Adipocyte (in vitro differentiated cells): ENCODE measurements around the gene C20orf204.

Source experiments
- DNase-seq: peaks from one replicate; pipeline ENCODE4 v3.0.0-alpha.2; 2015; ENCODE audit warnings: low read depth
- H3K27me3 ChIP-seq: replicated peaks from 2 replicates; pipeline ENCODE4 v1.7.0; 2013; ENCODE audit warnings: mild to moderate bottlenecking, low read length, moderate library complexity; ENCODE audit not compliant: control insufficient read depth, insufficient read depth
- H3K36me3 ChIP-seq: 2 replicates; pipeline ENCODE4 v1.7.0; 2013; ENCODE audit warnings: low read length, mild to moderate bottlenecking, moderate library complexity; ENCODE audit not compliant: control insufficient read depth, insufficient read depth, severe bottlenecking
- H3K4me1 ChIP-seq: 2 replicates; pipeline ENCODE4 v1.7.0; 2013; ENCODE audit warnings: mild to moderate bottlenecking, low read length, moderate library complexity; ENCODE audit not compliant: control insufficient read depth, insufficient read depth
- H3K4me3 ChIP-seq: 2 replicates; pipeline ENCODE4 v1.7.0; 2013; ENCODE audit warnings: mild to moderate bottlenecking, low read length, moderate library complexity
- H3K9ac ChIP-seq: 2 replicates; pipeline ENCODE4 v1.7.0; 2013; ENCODE audit warnings: mild to moderate bottlenecking, low read length, moderate library complexity
- H3K9me3 ChIP-seq: 2 replicates; pipeline ENCODE4 v1.7.0; 2013; ENCODE audit warnings: mild to moderate bottlenecking, low read length, moderate library complexity; ENCODE audit not compliant: control insufficient read depth

The C20orf204 gene

DNA sequence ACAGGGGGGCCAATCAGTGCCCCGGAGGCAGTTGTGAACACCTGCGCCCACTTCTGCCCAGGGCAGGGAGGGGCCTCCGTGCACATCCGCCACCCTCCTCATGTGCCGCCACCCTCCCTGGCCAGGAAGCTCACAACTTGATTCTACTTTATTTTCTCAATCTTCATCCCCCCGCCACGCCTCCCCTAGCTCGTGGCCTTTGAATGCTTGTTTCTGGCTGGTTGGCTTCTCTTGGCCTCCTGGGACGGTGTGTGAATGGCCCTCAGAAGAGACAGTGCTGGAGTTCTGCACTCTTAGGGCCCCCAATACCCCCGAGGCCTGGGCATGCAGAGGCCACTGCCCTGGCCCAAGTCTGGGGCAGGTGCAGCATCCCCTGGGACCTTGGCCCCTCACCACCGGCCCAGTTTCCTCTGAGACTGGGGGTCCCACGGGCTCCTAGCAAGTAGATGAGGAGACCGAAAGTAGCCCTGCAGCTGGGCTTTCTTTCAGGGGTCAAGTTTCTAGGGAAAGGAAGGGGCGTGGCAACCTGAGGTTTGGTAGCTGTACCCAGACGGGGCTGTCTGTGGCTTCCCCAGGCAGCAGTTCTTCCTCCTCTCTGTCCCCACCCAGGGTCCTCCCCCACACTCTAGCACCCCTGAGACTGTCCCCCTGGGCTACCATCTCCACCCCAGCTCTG lies 42.0 kb downstream of the C20orf204 start:
- H3K36me3 ChIP-seq = peaks cover 6% of the 10 kb centered on the region
- H3K4me1 ChIP-seq = peaks cover 19% of the 10 kb centered on the region
- no peaks in the 10 kb centered on the region for H3K9me3 ChIP-seq
- no peak for DNase-seq
- H3K27me3 ChIP-seq = peaks cover 10% of the 10 kb centered on the region
- peak overlapping the region; percentile 89 for H3K9ac ChIP-seq
- H3K4me3 ChIP-seq = peak overlapping the region; percentile 84

DNA sequence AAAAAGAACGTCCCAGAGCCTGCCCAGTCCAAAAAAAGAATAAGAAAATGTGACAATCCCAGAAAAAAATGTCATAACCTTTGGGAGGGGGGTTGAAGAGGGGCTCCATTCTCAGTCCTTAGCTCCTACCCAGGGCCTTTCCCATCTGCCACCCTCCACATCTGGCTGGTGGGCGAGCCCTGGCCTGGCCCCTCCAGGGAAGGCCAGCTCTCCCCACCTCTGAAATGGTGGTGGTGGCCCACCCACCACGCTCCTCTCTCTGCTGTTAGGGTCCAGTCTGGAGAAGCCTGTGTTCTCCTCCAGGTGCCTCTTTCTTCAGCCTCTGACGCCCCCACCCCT lies 42.9 kb downstream of the C20orf204 start:
- Histone ChIP-seq H3K9me3 (no peaks in the 10 kb centered on the region), H3K9ac (peak overlapping the region; percentile 89), H3K36me3 (peaks cover 3% of the 10 kb centered on the region), H3K4me1 (peaks cover 22% of the 10 kb centered on the region), H3K27me3 (peaks cover 12% of the 10 kb centered on the region), H3K4me3 (peak overlapping the region; percentile 84)
- DNase-seq = no peak

DNA sequence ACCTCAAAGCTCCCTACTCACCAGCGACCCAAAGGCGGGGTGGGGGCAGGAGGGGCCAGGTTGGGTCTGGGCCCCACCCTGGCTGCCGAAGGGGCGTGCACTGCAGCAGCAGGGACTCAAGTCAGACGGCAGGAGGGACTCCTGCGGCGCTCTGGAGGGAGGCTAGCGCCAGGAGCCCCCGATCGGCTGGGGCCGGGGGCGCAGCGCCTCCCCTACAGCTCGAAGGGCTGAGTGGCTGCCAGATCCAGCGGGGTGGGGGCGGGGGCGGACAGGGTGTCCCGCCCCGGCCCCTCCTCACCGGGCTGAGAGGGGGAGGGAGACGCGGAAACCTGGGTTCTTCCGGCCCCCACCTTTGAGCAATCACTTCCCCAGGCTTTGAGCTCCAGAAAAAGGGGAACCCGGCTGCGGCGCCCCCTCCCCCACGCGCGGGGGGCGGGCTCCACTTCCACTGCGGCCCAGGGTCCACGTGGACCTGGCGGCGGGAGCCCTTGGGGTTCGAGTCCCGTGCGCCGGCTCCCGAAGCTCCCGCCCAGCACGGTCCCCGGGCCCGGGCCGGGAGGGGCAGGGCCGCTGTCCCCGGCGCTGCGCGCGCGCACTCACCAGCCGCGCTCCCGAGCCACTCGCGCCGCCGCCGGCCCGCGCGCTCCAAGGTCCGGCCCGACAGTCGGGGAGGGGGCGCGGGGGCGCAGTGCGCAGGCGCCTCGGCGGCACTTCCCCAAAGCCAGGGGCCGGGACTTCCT lies 43.5 kb downstream of the C20orf204 start, which contains the start of gene RGS19:
RGS19 (minus strand) TSS at position 246 of the 740 bp plus-strand sequence. CDS start 2,632 bp downstream, outside the sequence.
- Histone ChIP-seq H3K27me3 (peaks cover 16% of the 10 kb centered on the region), H3K9me3 (no peaks in the 10 kb centered on the region), H3K36me3 (no peaks in the 10 kb centered on the region), H3K9ac (peak within 1 kb of the TSS; percentile 89), H3K4me1 (peaks cover 23% of the 10 kb centered on the region), H3K4me3 (peak within 1 kb of the TSS; percentile 84)
- peak; percentile 80 for DNase-seq

DNA sequence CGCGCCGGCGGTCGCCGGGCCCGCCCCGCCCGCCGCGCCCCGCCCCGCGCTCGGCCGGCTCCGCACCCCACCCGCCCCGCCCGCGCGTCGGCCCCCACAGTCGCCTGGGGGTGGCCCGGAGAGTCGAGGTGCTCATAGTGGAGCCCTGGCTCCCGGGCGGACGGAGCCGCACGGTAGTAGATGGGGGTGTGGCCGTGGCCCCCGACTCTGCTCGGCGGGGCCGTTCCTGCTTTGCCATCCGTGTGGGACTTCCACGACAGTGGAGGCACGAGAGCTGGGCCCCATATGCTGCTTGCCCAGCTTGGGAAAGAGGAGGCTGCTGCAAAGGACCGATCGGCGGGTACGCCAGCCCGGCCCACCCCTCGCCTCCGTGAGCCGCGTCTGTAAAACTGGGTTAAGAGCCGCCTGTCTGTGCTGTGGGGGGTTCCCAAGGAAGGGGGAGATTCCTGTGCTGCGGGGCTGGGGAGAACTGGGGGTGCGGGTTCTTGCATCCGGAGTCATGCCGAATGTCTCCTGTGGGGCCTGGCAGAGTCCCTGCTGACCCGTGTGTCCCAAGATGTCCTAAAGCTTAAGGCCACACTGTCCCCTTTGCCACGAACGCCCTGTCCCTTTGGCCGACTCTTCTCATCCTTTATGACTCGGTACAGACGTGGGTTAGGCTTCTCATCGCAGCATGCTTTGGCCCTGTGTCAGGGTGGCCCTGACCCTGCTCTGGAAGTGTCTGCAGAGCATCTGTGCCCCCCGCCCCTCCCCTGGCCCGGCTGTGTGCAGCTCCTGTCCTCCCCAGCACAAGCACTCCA lies 44.2 kb downstream of the C20orf204 start, which contains the start of gene OPRL1:
OPRL1 (plus strand) TSS at position 70 of the 800 bp plus-strand sequence. CDS start 12,639 bp downstream, outside the sequence.
- Histone ChIP-seq H3K4me1 (peaks cover 23% of the 10 kb centered on the region), H3K4me3 (peak within 1 kb of the TSS; percentile 84), H3K36me3 (no peaks in the 10 kb centered on the region), H3K9me3 (no peaks in the 10 kb centered on the region), H3K9ac (peak within 1 kb of the TSS; percentile 89), H3K27me3 (peaks cover 23% of the 10 kb centered on the region)
- DNase-seq = no peak

DNA sequence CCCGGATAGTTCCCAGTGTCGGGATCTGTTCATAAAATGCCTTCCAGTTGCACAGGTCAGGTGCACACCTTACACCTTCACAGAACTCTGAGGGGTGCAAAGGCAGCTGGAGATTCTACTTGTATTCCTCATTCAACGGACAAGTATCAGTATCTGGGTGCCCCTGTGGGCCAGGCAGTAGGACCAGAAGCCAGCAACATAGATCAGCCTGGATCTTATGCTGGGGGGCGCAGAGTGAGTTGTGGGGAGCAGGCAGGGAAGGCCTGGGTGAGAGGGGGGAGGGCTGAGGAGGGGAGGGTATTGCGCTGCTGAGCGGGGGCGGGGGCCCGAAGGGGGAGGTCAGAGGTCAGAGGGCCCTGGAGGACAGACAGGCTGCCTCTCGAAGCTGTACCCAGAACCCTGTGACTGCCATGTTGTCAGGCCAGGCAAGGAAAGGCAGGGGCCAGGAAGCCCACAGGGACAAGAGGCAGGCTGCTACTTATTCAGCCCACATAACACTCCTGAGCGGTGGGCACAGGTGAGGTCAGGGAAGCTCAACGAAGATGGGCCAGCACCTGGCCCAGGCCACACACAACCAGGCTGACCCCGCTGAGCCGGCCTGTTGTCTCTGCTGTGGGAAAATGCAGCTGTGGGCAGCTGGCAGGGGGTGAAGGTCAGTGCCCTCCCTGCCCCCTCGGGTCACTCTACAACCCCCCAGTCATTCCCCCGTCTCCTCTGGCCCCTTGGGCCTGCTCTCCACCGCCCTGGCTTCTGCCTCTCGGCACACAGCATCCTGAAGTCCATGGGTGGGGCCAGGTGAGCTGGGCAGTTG lies 45.0 kb downstream of the C20orf204 start:
- peaks cover 31% of the 10 kb centered on the region for H3K27me3 ChIP-seq
- no peak overlapping the region for H3K9ac ChIP-seq
- H3K36me3 ChIP-seq = no peaks in the 10 kb centered on the region
- DNase-seq = no peak
- no peak overlapping the region for H3K4me3 ChIP-seq
- H3K9me3 ChIP-seq = no peaks in the 10 kb centered on the region
- H3K4me1 ChIP-seq = peaks cover 23% of the 10 kb centered on the region

DNA sequence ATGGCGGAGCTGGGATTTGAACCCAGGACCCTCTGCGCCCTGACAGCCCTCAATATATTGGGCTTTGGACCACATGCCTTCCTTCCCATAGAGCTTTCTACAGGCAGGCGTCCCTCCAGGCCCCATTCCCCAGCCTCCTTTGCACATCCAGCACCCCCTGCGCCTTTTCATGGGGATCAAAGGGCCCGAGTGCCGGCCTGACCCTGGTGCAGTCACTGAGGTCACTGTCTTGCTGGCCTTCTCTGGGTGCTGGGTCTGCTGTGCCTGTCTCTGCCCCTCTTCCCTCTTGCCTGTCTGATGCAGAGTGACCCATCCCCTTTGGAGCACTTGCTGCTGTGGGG lies 45.6 kb downstream of the C20orf204 start:
- Histone ChIP-seq H3K36me3 (no peaks in the 10 kb centered on the region), H3K4me3 (no peak overlapping the region), H3K9me3 (no peaks in the 10 kb centered on the region), H3K4me1 (peaks cover 23% of the 10 kb centered on the region), H3K27me3 (peaks cover 35% of the 10 kb centered on the region), H3K9ac (no peak overlapping the region)
- no peak for DNase-seq

DNA sequence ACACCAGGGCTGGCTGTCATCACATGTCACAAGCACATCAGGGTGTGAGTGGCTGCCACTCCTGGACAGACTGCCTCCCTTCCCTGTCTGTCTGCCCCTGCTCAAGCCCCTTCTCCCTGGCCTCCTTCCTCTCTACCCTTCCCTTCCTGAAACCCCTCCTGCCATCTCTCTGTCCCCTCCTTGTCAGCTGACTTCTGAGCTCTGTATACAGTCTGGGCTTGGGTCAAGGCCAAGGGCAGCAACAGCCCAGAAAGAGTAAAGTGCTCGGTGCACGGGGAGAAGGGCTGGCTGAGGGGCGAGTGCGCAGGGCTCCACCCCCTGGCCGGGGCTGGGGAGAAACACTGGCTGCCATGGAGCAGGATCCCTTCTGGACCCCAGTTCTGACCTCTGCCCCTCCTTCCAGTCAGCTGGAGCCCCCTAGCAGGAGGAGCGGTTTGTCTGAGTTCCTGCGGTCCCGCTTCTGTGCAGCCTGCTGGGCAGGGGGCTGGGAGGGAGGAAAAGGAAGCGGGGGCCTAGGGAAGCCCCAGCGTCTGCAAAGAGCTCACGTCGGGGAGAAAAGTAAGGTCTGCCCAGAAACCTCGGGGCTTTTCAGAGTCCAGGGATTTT lies 46.2 kb downstream of the C20orf204 start:
- Histone ChIP-seq H3K9me3 (no peaks in the 10 kb centered on the region), H3K4me1 (peaks cover 23% of the 10 kb centered on the region), H3K27me3 (peaks cover 35% of the 10 kb centered on the region)

DNA sequence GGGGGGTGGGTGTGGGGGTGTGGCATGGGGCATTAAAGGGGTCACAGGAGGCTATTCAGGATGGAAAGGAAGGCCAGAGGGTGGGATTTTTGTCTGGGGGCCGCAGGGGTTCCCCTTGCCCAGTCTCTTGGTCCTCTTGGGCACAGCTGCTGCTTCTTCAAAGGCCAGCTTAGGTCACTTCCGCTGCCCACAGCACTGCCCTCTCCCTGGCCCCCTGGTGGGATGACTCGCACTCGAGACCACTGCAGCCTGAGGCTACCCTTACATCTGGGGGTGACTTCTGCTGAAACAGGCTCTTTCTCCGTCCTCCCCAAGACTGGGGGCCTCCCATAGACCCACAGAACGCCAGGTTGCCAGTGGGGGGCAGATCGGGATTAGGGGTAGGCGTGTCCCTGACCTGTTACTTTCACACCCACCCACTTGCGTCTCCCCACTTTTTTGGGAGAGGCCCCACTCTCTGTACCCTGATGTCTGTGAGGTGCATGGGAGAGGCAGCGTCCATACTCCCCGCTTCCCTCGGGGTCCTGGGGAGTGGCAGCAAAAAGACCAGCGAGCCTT lies 46.9 kb downstream of the C20orf204 start:
- Histone ChIP-seq H3K27me3 (peaks cover 40% of the 10 kb centered on the region), H3K9ac (no peak overlapping the region), H3K9me3 (no peaks in the 10 kb centered on the region), H3K36me3 (no peaks in the 10 kb centered on the region), H3K4me1 (peaks cover 23% of the 10 kb centered on the region), H3K4me3 (peak overlapping the region; percentile 47)
- no peak for DNase-seq

More for the DNA sequence above, 46.2 kb downstream of the C20orf204 start:
- no peak for DNase-seq
- Histone ChIP-seq H3K4me3 (no peak overlapping the region), H3K9ac (no peak overlapping the region), H3K36me3 (no peaks in the 10 kb centered on the region)

DNA sequence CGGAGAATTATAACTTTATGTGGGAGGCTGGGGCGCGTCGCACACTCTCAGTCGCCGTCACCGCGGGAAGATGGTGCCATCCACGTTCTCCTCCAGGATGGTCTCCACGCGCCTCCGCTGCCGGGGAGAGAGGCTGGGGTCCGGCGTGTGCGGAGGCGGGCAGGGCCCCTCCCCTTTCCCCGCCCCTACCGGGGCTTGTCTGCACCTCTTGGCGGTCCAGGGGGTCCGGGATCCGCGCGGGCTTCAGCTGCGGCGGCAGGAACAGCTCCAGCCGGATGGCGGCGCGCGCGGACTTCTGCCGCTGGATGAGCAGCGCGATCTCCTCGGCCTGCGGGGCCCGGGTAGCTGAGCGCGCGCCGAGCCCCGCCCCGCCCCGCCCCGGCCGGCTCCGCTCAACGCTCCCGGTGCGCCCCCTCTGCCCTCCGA lies 47.4 kb downstream of the C20orf204 start:
- no peaks in the 10 kb centered on the region for H3K9me3 ChIP-seq
- H3K4me3 ChIP-seq = peak overlapping the region; percentile 71
- peaks cover 42% of the 10 kb centered on the region for H3K27me3 ChIP-seq
- H3K9ac ChIP-seq = no peak overlapping the region
- DNase-seq = peak; percentile 85
- H3K4me1 ChIP-seq = peaks cover 19% of the 10 kb centered on the region
- H3K36me3 ChIP-seq = no peaks in the 10 kb centered on the region
